Endodermal cell (in vitro differentiated cells): ENCODE results near the gene ARID4B. TPM values are rescaled to one million over a fixed set of nuclear protein-coding genes. Genes with fewer than 3 reads are reported as not detected.
"Not testable (repeated sequence)": the region's sequence is repeated elsewhere in the genome, so short reads cannot be mapped to it uniquely, and the experiment has no call there.

Experiments used
- DNase-seq: peaks from one replicate; pipeline ENCODE4 v3.0.0-alpha.2; 2017
- H3K27ac ChIP-seq: 2 replicates; pipeline ENCODE4 v1.5.1; 2013; ENCODE audit warnings: mild to moderate bottlenecking, low read depth, low read length, moderate library complexity
- H3K27me3 ChIP-seq: 2 replicates; pipeline ENCODE4 v1.6.1; 2013; ENCODE audit warnings: mild to moderate bottlenecking, low read length, moderate library complexity; ENCODE audit not compliant: insufficient read depth, control insufficient read depth, poor library complexity, severe bottlenecking
- H3K36me3 ChIP-seq: 2 replicates; pipeline ENCODE4 v1.7.0; 2013; ENCODE audit warnings: mild to moderate bottlenecking, low read length, moderate library complexity; ENCODE audit not compliant: control insufficient read depth, insufficient read depth
- H3K4me1 ChIP-seq: one replicate; pipeline ENCODE4 v1.7.0; 2013; ENCODE audit warnings: low read length; ENCODE audit not compliant: control insufficient read depth, insufficient read depth
- H3K4me3 ChIP-seq: 2 replicates; pipeline ENCODE4 v1.5.1; 2013; ENCODE audit warnings: mild to moderate bottlenecking, low read length, moderate library complexity
- H3K9ac ChIP-seq: 2 replicates; pipeline ENCODE4 v1.6.1; 2013; ENCODE audit warnings: mild to moderate bottlenecking, low read length, moderate library complexity; ENCODE audit not compliant: poor library complexity, severe bottlenecking; ENCODE audit errors: extremely low read depth
- H3K9me3 ChIP-seq: 2 replicates; pipeline ENCODE4 v1.6.1; 2013; ENCODE audit warnings: mild to moderate bottlenecking, low read length, moderate library complexity; ENCODE audit not compliant: control insufficient read depth
- H3K27ac Mint-ChIP-seq: 2 replicates; pipeline ENCODE4 v1.8.0; 2020; ENCODE audit warnings: mixed read lengths
- H3K27me3 Mint-ChIP-seq: 2 replicates; pipeline ENCODE4 v1.8.0; 2021; ENCODE audit warnings: mild to moderate bottlenecking, mixed read lengths; ENCODE audit not compliant: insufficient read depth
- H3K36me3 Mint-ChIP-seq: 2 replicates; pipeline ENCODE4 v1.8.0; 2020; ENCODE audit warnings: low read depth, mixed read lengths
- H3K4me1 Mint-ChIP-seq: 2 replicates; pipeline ENCODE4 v1.8.0; 2020; ENCODE audit warnings: mixed read lengths
- H3K4me3 Mint-ChIP-seq: 2 replicates; pipeline ENCODE4 v1.8.0; 2020; ENCODE audit warnings: mild to moderate bottlenecking, moderate library complexity, mixed read lengths
- H3K9me3 Mint-ChIP-seq: 2 replicates; pipeline ENCODE4 v1.8.0; 2020; ENCODE audit warnings: mild to moderate bottlenecking, mixed read lengths
- CTCF ChIP-seq: fragments of 200-600 bp; sonication (generic); conservative IDR thresholded peaks from 2 replicates; pipeline ENCODE4 v1.5.0; 2021; ENCODE audit warnings: antibody characterized with exemption, mild to moderate bottlenecking
- WGBS, 2 experiments: methylation state at CpG; one replicate each; pipeline versions ENCODE4 v1.1.5 to v1.1.7; 2013; ENCODE audit warnings: missing lambda C conversion rate in 2 of 2, mixed read lengths in 1 of 2; ENCODE audit not compliant: insufficient coverage in 1 of 2, insufficient read length in 1 of 2; 5-methylcytosine and 5-hydroxymethylcytosine counted together
- total RNA-seq, 2 donors: library from RNA; stranded (reverse); fragmentation: NEBNext Ultra II Directional in 1 of 2; extraction: Animal tissue kit (Norgen Biotek cat#: 25700) in 1 of 2; gene quantifications; 2 replicates in 1 of 2; 3 replicates in 1 of 2; pipeline ENCODE4 v1.2.1, GENCODE V29; 2021

ARID4B gene
- total RNA-seq, 2 donors from 2014 or later = 40.6 to 43.1 TPM

- no peaks in the 10 kb centered on the region for H3K9me3 Mint-ChIP-seq
- Histone ChIP-seq H3K4me1 (no peaks in the 10 kb centered on the region), H3K4me3 (no peak overlapping the region), H3K9me3 (no peaks in the 10 kb centered on the region), H3K27me3 (no peaks in the 10 kb centered on the region), H3K27ac (no peak overlapping the region), H3K36me3 (peaks cover 78% of the 10 kb centered on the region), H3K9ac (no peak overlapping the region)
- no peak for TF ChIP-seq CTCF
- no peaks in the 10 kb centered on the region for H3K4me1 Mint-ChIP-seq
- DNase-seq = no peak
- WGBS, 2 experiments = 89 to 100% methylated on average over 1 to 2 of the region's 3 CpGs
- H3K27ac Mint-ChIP-seq = no peak overlapping the region
- no peak overlapping the region for H3K4me3 Mint-ChIP-seq
- H3K27me3 Mint-ChIP-seq = no peaks in the 10 kb centered on the region
- peaks cover 26% of the 10 kb centered on the region for H3K36me3 Mint-ChIP-seq
These were observed 106.2 kb downstream of the ARID4B start for GRCh38 chr1:235221653-235222375.

DNA sequence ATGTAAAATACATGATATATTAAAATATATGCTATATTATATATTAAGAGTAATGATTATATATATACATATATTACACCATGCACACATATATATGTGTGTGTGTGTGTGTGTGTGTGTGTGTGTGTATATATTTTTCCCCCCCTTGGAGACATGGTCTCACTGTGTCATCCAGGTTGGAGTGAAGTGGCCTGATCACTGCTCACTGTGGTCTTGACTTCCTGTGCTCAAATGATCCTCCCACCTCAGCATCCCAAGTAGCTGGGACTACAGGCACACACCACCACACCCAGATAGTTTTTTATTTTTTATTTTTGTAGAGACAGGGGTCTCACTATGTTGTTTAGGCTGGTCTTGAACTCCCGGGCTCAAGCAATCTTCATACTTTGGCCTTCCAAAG lies 112.5 kb downstream of the ARID4B start:
- Mint-ChIP-seq H3K4me1 (no peaks in the 10 kb centered on the region), H3K4me3 (no peak overlapping the region), H3K9me3 (no peaks in the 10 kb centered on the region), H3K27ac (no peak overlapping the region), H3K27me3 (no peaks in the 10 kb centered on the region), H3K36me3 (peaks cover 37% of the 10 kb centered on the region)
- Histone ChIP-seq H3K27ac (no peak overlapping the region), H3K27me3 (no peaks in the 10 kb centered on the region), H3K9ac (no peak overlapping the region), H3K4me3 (no peak overlapping the region), H3K9me3 (no peaks in the 10 kb centered on the region), H3K36me3 (peaks cover 67% of the 10 kb centered on the region), H3K4me1 (no peaks in the 10 kb centered on the region)
- TF ChIP-seq CTCF = no peak
- WGBS, 2 experiments = 86% methylated on average over 1 of the region's 1 CpG; no CpG with 5 or more reads in 1 of the 2 experiments
- DNase-seq = no peak

DNA sequence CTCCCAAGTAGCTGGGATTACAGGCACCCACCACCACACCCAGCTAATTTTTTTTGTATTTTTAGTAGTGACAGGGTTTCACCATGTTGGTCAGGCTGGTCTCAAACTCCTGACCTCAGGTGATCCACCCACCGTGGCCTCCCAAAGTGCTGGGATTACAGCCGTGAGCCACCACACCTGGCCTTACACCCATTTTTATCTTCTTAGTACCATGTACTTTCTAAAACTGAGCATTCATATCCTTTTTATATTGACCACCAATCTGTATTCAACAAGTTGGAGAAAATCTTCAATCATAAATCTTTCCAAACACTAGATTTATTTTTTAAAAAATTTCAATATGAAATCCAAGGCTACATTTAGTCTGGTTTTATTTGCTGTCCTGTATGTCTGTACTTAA lies 113.0 kb downstream of the ARID4B start:
- H3K36me3 Mint-ChIP-seq = peaks cover 40% of the 10 kb centered on the region
- H3K4me3 ChIP-seq, H3K9me3 ChIP-seq, H3K27ac Mint-ChIP-seq, H3K9me3 Mint-ChIP-seq, H3K4me1 Mint-ChIP-seq, H3K27ac ChIP-seq, H3K4me1 ChIP-seq, H3K4me3 Mint-ChIP-seq, DNase-seq, H3K27me3 ChIP-seq, H3K9ac ChIP-seq, H3K27me3 Mint-ChIP-seq: not testable (repeated sequence)
- WGBS, 2 experiments = 88 to 93% methylated on average over 2 of the region's 2 CpGs
- H3K36me3 ChIP-seq = peaks cover 68% of the 10 kb centered on the region
